Astrocyte (in vitro differentiated cells and primary cell): ENCODE results near the gene CCL22. TPM values are rescaled to one million over a fixed set of nuclear protein-coding genes. Genes with fewer than 3 reads are reported as not detected.

Source experiments
- DNase-seq: peaks from one replicate; pipeline ENCODE4 v3.0.0-alpha.2; 2010; ENCODE audit warnings: low read depth
- FAIRE-seq: peaks from 2 replicates; lab custom pipeline; 2011; peaks lifted over from hg19 to GRCh38; lab: Jason Lieb, UNC
- H2AFZ ChIP-seq: 2 replicates; pipeline ENCODE4 v1.6.0; 2012; ENCODE audit warnings: low read depth, low read length, inconsistent platforms
- H3K27ac ChIP-seq: 2 replicates; pipeline ENCODE4 v1.5.1; 2011; ENCODE audit warnings: low read depth, low read length, inconsistent platforms
- H3K27me3 ChIP-seq: 2 replicates; pipeline ENCODE4 v1.6.0; 2011; ENCODE audit warnings: low read length, inconsistent platforms; ENCODE audit not compliant: insufficient read depth
- H3K36me3 ChIP-seq: 2 replicates; pipeline ENCODE4 v1.5.1; 2011; ENCODE audit warnings: low read length, inconsistent platforms; ENCODE audit not compliant: insufficient read depth
- H3K4me1 ChIP-seq: 2 replicates; pipeline ENCODE4 v1.5.1; 2011; ENCODE audit warnings: low read length, inconsistent platforms; ENCODE audit not compliant: insufficient read depth
- H3K4me2 ChIP-seq: 2 replicates; pipeline ENCODE4 v1.6.0; 2012; ENCODE audit warnings: low read length, inconsistent platforms
- H3K4me3 ChIP-seq: 2 replicates; pipeline ENCODE4 v1.5.1; 2011; ENCODE audit warnings: low read depth, mild to moderate bottlenecking, low read length, inconsistent platforms; ENCODE audit not compliant: insufficient read depth
- H3K79me2 ChIP-seq: 2 replicates; pipeline ENCODE4 v1.6.0; 2012; ENCODE audit warnings: mild to moderate bottlenecking, low read length, inconsistent platforms; ENCODE audit not compliant: insufficient read depth
- H3K9ac ChIP-seq: 2 replicates; pipeline ENCODE4 v1.6.0; 2012; ENCODE audit warnings: mild to moderate bottlenecking, low read length, inconsistent platforms
- H3K9me3 ChIP-seq: 2 replicates; pipeline ENCODE4 v1.5.1; 2012; ENCODE audit warnings: low read depth, mild to moderate bottlenecking, low read length, inconsistent platforms; ENCODE audit not compliant: insufficient read depth
- H4K20me1 ChIP-seq: 2 replicates; pipeline ENCODE4 v1.6.0; 2012; ENCODE audit warnings: low read length, inconsistent platforms; ENCODE audit not compliant: insufficient read depth
- H3K27ac Mint-ChIP-seq: one replicate; pipeline ENCODE4 v1.8.0; 2021; ENCODE audit warnings: mild to moderate bottlenecking, mixed read lengths; ENCODE audit not compliant: unreplicated experiment
- H3K27me3 Mint-ChIP-seq: one replicate; pipeline ENCODE4 v1.8.0; 2021; ENCODE audit warnings: low read depth, mixed read lengths; ENCODE audit not compliant: unreplicated experiment
- H3K36me3 Mint-ChIP-seq: one replicate; pipeline ENCODE4 v1.8.0; 2021; ENCODE audit warnings: low read depth, mixed read lengths; ENCODE audit not compliant: unreplicated experiment
- H3K4me1 Mint-ChIP-seq: one replicate; pipeline ENCODE4 v1.8.0; 2021; ENCODE audit warnings: low read depth, mixed read lengths; ENCODE audit not compliant: unreplicated experiment
- H3K4me3 Mint-ChIP-seq: one replicate; pipeline ENCODE4 v1.8.0; 2021; ENCODE audit warnings: mild to moderate bottlenecking, moderate library complexity, mixed read lengths; ENCODE audit not compliant: unreplicated experiment
- H3K9me3 Mint-ChIP-seq: one replicate; pipeline ENCODE4 v1.8.0; 2021; ENCODE audit warnings: mild to moderate bottlenecking, mixed read lengths; ENCODE audit not compliant: unreplicated experiment
- CTCF ChIP-seq: IDR thresholded peaks from 2 replicates; pipeline ENCODE4 v1.5.1; 2011; ENCODE audit warnings: low read depth, mild to moderate bottlenecking, inconsistent platforms, low read length, moderate library complexity; ENCODE audit not compliant: insufficient read depth
- EZH2 ChIP-seq: IDR thresholded peaks from 2 replicates; pipeline ENCODE4 v1.6.1; 2012; ENCODE audit warnings: mild to moderate bottlenecking, low read length, inconsistent platforms; ENCODE audit not compliant: insufficient read depth
- total RNA-seq: library from RNA; stranded (reverse); gene quantifications from 2 replicates; pipeline ENCODE4 v1.2.1, GENCODE V29; 2021

The CCL22 gene
- total RNA-seq, 1 donor from 2014 or later: not detected

- DNase-seq (no peak), FAIRE-seq (no peak)
- H3K36me3 Mint-ChIP-seq: no peaks in the 10 kb centered on the region
- Histone ChIP-seq H3K4me3 (no peak overlapping the region), H3K79me2 (no peaks in the 10 kb centered on the region), H3K27ac (no peak overlapping the region), H3K4me1 (peaks cover 12% of the 10 kb centered on the region), H3K9ac (no peak overlapping the region), H3K36me3 (no peaks in the 10 kb centered on the region), H4K20me1 (no peaks in the 10 kb centered on the region), H3K9me3 (no peaks in the 10 kb centered on the region), H3K4me2 (no peak overlapping the region), H2AFZ (no peak overlapping the region), H3K27me3 (no peaks in the 10 kb centered on the region)
- TF ChIP-seq EZH2 (no peak), CTCF (no peak)
- no peak overlapping the region for H3K27ac Mint-ChIP-seq
- no peaks in the 10 kb centered on the region for H3K27me3 Mint-ChIP-seq
- H3K9me3 Mint-ChIP-seq: no peaks in the 10 kb centered on the region
- H3K4me1 Mint-ChIP-seq: peaks cover 17% of the 10 kb centered on the region
- H3K4me3 Mint-ChIP-seq: no peak overlapping the region
Observed at GRCh38 chr16:57380671-57381462, 22.3 kb downstream of the CCL22 start.

GRCh38 chr16:57381791-57382534, 23.4 kb downstream of the CCL22 start:
- H3K9me3 ChIP-seq: no peaks in the 10 kb centered on the region
- H3K79me2 ChIP-seq: no peaks in the 10 kb centered on the region
- H3K36me3 ChIP-seq: no peaks in the 10 kb centered on the region
- DNase-seq (no peak), FAIRE-seq (no peak)
- no peak overlapping the region for H2AFZ ChIP-seq
- no peak overlapping the region for H3K27ac ChIP-seq
- H3K9me3 Mint-ChIP-seq: no peaks in the 10 kb centered on the region
- peaks cover 2% of the 10 kb centered on the region for H3K27me3 Mint-ChIP-seq
- H4K20me1 ChIP-seq: no peaks in the 10 kb centered on the region
- no peak overlapping the region for H3K4me3 ChIP-seq
- no peaks in the 10 kb centered on the region for H3K36me3 Mint-ChIP-seq
- no peak overlapping the region for H3K4me3 Mint-ChIP-seq
- peaks cover 21% of the 10 kb centered on the region for H3K4me1 Mint-ChIP-seq
- TF ChIP-seq EZH2 (no peak), CTCF (no peak)
- H3K27ac Mint-ChIP-seq: no peak overlapping the region
- H3K9ac ChIP-seq: no peak overlapping the region
- peaks cover 12% of the 10 kb centered on the region for H3K4me1 ChIP-seq
- H3K4me2 ChIP-seq: no peak overlapping the region
- no peaks in the 10 kb centered on the region for H3K27me3 ChIP-seq
